CD4-positive, alpha-beta T cell treated with Interferon gamma for 1 hour (primary cell): Measurements from ENCODE around the gene SEL1L3.

Experiments used
- DNase-seq: peaks from one replicate; pipeline ENCODE4 v3.0.0-alpha.2; 2020

Gene SEL1L3

DNA sequence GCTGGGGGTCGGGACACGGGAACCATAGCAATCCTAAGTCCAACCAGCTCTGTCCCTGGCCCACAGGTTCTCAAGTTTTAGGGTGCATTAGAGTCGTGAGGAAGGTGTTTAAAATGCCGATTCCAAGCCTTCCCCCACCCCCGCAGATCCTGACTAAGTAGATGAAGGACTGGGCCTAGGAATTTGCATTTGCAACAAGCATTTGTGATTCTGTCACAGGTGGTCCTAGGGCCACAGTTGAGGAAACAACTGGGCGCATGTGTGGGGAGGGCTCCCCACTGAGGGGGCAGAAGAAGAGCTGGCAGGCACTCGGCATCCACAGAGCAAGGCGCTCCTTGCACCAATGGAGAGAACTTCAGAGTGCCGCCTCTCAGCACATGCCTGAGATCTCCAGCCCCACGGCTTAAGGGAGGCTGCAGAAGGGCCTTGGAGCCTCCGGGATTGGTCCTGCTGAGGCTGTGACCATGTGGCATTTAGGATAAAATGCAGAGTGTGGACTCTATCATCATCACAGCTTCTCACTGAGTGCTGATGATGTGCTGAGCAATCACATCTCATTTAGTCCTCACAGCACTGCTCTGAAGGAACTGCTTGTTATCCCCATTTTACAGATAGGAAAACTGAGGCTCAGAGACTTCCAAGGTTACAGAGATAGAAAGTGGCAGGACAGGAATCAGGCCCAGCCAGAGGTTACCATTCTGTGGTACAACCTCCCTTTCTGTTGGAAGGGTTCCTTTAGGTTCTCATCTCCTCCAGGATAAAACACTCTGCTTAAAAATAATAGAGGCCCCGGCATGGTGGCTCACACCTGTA, 16.7 kb downstream of the SEL1L3 start:
- no peak for DNase-seq

- DNase-seq = no peak
Measured at GRCh38 chr4:25844961-25845712, 17.7 kb downstream of the SEL1L3 start.

DNA sequence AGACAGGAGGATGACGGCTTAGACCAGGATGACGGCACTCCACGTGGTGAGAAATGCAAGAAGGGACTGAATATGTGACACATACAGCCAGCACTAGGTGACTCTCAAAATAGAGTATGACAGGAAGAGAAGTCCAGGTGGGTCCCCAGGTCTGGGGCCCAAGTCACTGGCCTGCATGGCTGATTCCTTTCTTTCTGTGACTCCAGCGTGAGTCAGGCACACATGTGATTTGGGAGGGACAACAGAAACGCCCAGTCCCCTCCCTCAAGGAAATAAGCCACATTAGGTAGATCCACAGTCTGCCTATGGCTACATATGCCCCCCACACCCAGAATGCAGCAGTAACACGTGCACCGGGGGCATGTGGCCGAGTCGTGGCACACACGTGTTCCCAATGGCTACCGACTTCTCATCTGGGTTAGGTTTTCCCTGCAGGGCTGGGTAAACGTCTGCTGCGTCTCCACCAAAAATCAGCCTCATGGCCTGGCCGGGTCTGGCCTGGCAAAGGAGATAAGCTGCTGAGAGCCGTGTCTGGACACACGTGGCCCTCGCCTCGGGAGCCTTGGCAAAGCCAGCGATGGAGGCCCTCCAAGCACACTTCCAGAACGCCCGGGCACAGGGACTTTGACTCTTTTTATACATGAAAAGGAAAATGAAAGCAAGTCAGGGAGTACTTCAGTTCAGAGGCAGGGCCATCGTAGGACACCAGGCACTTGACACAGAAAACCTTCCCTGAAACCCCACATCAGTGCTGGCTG, 19.3 kb downstream of the SEL1L3 start:
- no peak for DNase-seq

DNA sequence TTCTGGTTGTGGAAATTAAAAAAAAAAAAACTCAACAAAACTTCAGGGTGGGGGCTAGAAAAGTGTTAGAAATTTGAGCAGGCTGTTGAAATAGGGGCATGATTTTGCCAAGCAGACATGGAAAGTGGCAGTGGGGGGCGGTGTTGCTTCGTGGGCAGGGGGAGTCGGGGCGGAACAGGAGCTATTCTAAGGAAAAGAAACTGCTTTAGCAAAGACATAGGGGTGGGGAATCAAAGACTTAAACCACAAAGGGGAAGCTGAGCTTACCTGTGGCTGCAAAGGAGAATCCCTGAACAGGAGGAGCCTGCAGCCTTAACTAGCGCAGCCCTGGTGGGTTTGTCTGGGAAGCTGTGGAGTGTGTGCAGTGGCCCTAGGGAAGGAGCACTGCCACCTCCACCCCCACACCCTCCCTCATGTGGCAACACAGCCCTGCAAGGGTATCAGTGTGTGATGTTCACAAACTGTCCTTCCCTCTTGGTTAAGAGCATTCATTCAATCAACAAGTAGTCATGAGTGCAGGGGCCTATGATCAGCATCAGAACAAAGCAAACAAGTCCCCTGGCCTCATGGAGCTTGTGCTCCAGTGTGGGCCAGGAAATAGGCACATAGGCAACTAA, 20.5 kb downstream of the SEL1L3 start:
- DNase-seq = peak; percentile 49

- DNase-seq = no peak
Measured at GRCh38 chr4:25839687-25840086, 23.1 kb downstream of the SEL1L3 start.

DNA sequence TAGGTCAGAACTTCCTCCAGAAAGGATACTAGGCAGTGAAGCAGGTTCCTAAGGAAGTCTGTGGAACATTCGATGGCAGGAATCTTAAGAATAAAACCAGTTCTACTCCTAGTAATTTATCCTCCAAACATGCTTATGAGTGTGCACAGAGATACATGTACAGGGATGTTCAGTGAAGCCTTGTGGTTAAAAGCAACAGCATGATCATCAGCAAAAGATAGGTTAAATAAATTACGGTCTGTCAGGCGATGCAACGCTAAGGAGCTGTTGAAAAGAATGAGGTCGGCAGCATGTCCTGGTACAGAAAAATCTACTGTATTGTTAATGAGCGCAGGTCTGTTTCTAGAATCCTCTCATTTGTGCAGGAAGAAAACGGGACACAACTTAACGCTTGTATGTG, 23.6 kb downstream of the SEL1L3 start:
- no peak for DNase-seq

- no peak for DNase-seq
Measured at GRCh38 chr4:25838526-25838925, 24.3 kb downstream of the SEL1L3 start.

DNA sequence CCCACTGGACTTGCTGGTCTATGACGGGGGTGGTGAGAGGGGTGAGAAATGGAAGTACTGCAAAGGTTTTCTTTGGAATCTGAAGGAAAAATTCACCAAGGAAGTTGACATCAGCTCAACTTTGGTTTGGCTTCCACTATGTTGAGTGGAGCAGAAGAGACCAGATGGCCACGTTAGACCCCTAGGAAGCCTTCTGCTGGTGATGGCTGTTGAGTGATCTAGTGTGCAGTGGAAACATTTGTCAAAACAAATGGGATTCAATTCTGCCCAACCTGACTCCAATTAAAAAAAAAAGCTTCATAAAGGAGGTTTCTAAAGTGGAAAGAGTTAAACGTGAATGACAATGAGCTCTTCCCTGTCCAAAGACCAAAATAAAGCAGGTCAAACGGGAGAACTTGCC, 25.7 kb downstream of the SEL1L3 start:
- no peak for DNase-seq

DNA sequence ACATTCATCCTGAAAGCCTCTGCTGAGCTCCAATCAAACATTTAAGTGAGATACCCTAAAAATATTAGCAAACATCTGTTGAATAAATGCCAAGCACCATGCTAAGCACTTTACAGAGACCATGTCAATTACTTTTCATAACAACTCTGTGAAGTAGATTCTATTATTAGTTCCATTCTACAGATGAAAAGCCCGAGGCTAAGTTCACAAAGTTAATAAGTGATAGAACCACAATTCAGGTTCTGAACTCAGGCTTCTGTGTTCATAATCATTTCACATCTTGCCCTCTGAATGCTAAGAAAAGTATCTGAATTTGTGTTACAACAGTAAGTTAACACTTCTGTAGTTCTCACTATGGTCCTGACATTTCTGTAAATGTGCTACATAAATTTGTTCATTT, 27.4 kb downstream of the SEL1L3 start:
- DNase-seq = no peak

GRCh38 chr4:25834411-25835107, 28.2 kb downstream of the SEL1L3 start:
- DNase-seq = no peak

- DNase-seq = no peak
Measured at GRCh38 chr4:25830548-25830947, 32.2 kb downstream of the SEL1L3 start.

DNA sequence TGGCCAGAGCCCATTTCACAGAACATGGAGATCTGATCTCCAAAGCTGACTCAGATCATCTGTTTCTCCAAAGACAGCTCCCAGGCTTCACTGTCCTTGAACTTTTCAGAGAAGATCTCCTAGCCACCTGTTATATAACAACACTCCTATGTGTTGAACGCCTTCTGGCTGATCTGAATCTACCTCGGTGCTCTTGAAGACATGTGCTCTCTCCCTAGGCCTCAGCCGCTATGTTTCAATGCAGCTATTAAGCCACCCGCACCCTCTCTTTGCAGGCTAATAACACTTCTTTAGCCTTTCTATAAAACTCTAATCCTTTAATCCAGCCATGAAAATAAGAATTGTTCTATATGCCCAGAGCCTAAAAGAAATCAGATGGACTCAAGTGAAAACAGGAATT, 34.9 kb downstream of the SEL1L3 start:
- no peak for DNase-seq

DNA sequence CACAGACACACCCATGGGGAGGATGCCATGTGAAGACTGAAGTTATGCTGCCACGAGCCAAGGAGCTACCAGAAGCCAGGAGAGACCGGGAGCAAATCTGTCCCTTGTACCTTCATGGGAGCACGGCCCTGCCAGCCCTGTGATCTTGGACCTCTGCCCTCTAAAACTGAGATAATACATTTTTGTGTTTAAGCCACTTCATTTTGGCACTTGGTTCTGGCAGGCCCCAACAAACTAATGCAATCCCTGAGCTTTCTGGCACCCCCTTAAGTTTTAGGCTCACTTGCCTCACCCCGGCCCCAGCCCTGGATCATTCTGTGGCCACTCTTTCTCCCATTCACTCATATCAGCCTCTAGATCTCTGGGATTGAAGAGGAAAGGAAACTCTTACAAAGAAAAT, 35.4 kb downstream of the SEL1L3 start:
- DNase-seq = no peak

DNA sequence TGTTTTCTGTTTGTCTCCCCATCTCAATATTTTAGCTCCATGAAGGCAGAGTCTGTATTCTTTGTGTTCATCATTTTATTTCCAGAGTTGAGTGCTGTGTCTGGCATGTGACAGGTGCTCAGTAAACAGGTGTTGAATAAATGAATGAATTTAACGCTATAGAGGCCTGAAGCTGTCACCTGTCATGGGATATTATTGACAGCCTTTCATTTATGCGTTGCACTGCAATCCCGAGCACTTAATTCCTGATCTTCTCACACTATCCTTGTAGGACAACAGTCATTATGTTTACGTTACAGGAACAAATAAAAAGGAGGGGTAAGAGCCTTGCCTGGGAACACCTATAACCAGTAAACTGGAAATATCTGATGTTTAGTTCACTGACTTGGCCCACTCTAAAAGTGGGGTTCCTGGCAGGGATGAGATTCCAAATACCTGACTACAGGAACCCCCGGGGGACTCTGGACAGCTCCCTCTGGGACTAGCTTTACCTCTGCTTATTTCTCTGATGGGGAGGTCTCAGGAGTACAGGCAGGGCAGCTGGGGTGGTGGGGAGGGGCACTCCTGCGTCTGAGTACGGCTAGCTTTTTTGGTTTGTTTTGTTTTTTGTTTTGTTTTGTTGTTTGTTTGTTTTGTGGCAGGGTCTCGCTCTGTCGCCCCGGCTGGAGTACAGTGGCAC, 36.6 kb downstream of the SEL1L3 start:
- DNase-seq = no peak

DNA sequence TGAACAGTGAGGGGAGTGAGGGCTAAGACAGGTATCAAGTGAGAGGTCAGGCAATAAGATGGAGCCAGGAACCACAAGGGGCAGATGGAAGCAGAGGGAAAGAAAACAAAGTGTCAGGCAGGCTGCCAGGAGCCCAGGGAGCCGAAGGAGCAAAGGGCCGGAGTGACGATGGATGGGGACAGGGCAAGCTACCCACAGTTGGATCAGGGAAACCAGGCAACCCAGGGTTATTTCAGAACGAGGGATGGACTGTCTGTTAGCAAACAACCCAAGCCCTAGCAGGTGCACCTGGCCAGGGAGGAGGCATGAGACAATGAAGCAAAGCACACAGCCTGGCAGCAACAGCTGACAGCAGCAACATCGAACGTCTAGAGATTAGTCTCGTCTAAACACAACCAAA, 39.2 kb downstream of the SEL1L3 start:
- no peak for DNase-seq

DNA sequence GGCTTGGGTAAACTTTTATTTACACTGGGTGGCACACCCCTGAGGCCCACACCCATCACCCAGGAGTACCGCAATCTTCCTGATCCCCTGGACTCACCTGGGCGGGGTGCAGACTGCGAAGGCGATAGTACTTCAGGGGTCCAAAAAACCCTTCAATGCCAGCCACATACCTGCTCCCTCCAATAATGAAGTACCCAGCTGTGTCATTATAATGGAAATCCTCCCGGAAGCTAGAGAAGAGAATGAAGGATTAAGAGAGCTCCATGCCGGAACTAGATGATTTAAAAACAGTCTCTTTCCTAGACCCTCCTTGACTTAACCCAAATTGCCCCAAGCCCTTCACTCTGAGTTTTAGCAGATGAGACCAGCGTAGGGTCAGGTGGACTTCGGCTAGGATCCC, 40.9 kb downstream of the SEL1L3 start:
- DNase-seq = no peak

DNA sequence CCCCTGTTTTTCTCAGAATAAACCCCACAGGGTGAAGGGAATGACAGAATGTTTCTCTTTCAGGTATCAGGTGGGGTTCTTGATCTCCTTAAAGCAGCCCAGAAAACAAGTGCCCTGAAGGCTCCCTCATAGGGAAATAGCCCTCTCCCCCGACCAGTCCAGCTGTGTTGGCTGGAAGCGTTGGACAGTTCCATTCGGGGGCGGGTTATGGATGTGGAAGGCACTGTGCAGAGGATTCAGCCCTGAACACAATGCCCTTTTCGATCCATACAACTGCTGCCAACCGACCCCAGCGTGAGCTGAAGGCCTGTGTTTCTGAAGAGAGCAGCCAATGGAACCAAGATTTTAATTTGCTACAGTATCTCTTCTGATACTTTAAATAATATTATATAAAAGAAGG, 41.5 kb downstream of the SEL1L3 start:
- DNase-seq = no peak

DNA sequence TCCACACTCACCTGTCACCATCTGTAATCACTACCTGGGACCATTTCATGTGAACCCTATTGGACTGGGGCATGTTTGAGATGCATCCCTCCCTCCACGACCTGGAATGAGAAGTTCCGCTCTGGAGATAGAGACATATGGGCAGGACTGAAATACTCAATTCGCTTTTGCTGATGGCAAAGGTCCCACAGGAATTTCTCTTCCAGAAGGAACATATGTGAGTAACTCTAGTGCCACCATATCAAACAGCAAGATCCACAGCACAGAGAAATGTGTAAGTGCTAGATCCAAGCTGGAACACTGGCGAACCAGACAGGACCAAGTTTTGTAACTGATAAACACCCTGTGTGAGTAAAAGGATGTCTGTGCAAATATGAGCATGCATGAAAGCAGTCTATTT, 43.9 kb downstream of the SEL1L3 start:
- no peak for DNase-seq

GRCh38 chr4:25818371-25818871, 44.4 kb downstream of the SEL1L3 start:
- no peak for DNase-seq

- DNase-seq = no peak
Measured at GRCh38 chr4:25817059-25817681, 45.6 kb downstream of the SEL1L3 start.

DNA sequence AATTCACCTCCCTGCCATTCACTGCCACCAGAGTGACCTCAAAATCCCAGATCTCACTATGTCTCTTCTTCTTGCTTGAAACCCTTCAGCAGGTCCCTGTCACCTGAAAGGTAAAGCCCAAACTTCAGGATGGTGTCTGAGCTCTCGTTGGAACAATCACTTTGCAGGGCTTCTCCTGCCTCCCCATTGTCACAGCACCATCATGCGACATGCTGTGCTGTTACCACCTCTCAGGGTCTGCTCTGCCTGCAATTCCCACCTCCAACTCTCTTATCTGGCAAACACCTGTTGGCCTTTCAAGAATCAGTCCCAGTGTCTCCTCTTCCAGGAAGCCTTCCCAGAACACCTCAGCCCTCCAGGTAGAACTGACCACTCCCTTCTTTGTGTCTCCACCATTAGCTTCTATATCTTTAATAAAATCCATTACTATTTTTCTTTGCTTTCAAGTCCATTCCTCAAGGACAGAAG, 46.2 kb downstream of the SEL1L3 start:
- DNase-seq = no peak
